GM23338 (cell line): ENCODE data around the gene C1orf198. TPM values are rescaled to one million over a fixed set of nuclear protein-coding genes. Genes with fewer than 3 reads are reported as not detected.
A peak's percentile ranks its signal among the peaks of the same experiment; 100 is the strongest.

Source experiments
- ATAC-seq: fragments of 200-7000 bp; cut with Tn5 transposase; 3 replicates; pipeline ENCODE4 v1.9.1; 2020
- DNase-seq: peaks from one replicate; pipeline ENCODE4 v3.0.0-alpha.2; 2015; ENCODE audit warnings: low spot score
- H2AFZ ChIP-seq: fragments of 200-600 bp; sonication (generic); 2 replicates; pipeline ENCODE4 v1.8.0; 2016; ENCODE audit warnings: antibody characterized with exemption, mild to moderate bottlenecking, moderate library complexity
- H3F3A ChIP-seq: fragments of 200-600 bp; sonication (generic); replicated peaks from 2 replicates; pipeline ENCODE4 v1.8.0; 2017; ENCODE audit warnings: antibody characterized with exemption, mixed run types, low read depth
- H3K27ac ChIP-seq: fragments of 200-600 bp; sonication (generic); 2 replicates; pipeline ENCODE4 v1.6.1; 2016; ENCODE audit warnings: low read depth
- H3K27me3 ChIP-seq: fragments of 200-600 bp; sonication (generic); 2 replicates; pipeline ENCODE4 v1.8.0; 2016; ENCODE audit warnings: mild to moderate bottlenecking, mixed run types, moderate library complexity; ENCODE audit not compliant: insufficient read depth
- H3K36me3 ChIP-seq: fragments of 200-600 bp; sonication (generic); 2 replicates; pipeline ENCODE4 v1.8.0; 2016; ENCODE audit warnings: mild to moderate bottlenecking; ENCODE audit not compliant: insufficient read depth
- H3K4me1 ChIP-seq: fragments of 200-600 bp; sonication (generic); 2 replicates; pipeline ENCODE4 v1.8.0; 2016; ENCODE audit warnings: mild to moderate bottlenecking, moderate library complexity; ENCODE audit not compliant: insufficient read depth
- H3K4me2 ChIP-seq: fragments of 200-600 bp; sonication (generic); 2 replicates; pipeline ENCODE4 v1.7.1; 2017; ENCODE audit warnings: mixed run types
- H3K4me3 ChIP-seq: fragments of 200-600 bp; sonication (generic); 2 replicates; pipeline ENCODE4 v1.6.1; 2016; ENCODE audit warnings: mixed run types
- H3K79me2 ChIP-seq: fragments of 200-600 bp; sonication (generic); replicated peaks from 2 replicates; pipeline ENCODE4 v1.8.0; 2017; ENCODE audit warnings: mild to moderate bottlenecking; ENCODE audit not compliant: insufficient read depth
- H3K9me2 ChIP-seq: fragments of 200-600 bp; sonication (generic); 2 replicates; pipeline ENCODE4 v1.8.0; 2017; ENCODE audit not compliant: insufficient read depth
- H4K20me1 ChIP-seq: fragments of 200-600 bp; sonication (generic); replicated peaks from 2 replicates; pipeline ENCODE4 v1.8.0; 2017; ENCODE audit warnings: mild to moderate bottlenecking; ENCODE audit not compliant: insufficient read depth
- H3K27ac Mint-ChIP-seq: 2 replicates; pipeline ENCODE4 v1.8.0; 2020; ENCODE audit warnings: inconsistent platforms, mild to moderate bottlenecking, moderate library complexity, mixed read lengths
- H3K27me3 Mint-ChIP-seq: 3 replicates; pipeline ENCODE4 v1.8.0; 2022; ENCODE audit warnings: low read depth, mild to moderate bottlenecking, moderate library complexity, mixed read lengths, inconsistent platforms; ENCODE audit not compliant: insufficient read depth, poor library complexity
- H3K36me3 Mint-ChIP-seq: 3 replicates; pipeline ENCODE4 v1.8.0; 2021; ENCODE audit warnings: low read depth, mild to moderate bottlenecking, inconsistent platforms, moderate library complexity, mixed read lengths
- H3K4me1 Mint-ChIP-seq: 3 replicates; pipeline ENCODE4 v1.8.0; 2020; ENCODE audit warnings: mild to moderate bottlenecking, inconsistent platforms, mixed read lengths
- H3K4me3 Mint-ChIP-seq: 3 replicates; pipeline ENCODE4 v1.8.0; 2021; ENCODE audit warnings: moderate library complexity, mild to moderate bottlenecking, inconsistent platforms, mixed read lengths
- H3K9me3 Mint-ChIP-seq: 3 replicates; pipeline ENCODE4 v1.8.0; 2020; ENCODE audit warnings: moderate library complexity, mild to moderate bottlenecking, inconsistent platforms, mixed read lengths
- CREB1 ChIP-seq: fragments of 250-450 bp; sonication (Bioruptor Pico); IDR thresholded peaks from 2 replicates; pipeline ENCODE4 v1.5.0; 2020; ENCODE audit warnings: low read depth, mild to moderate bottlenecking, moderate library complexity
- EZH2 ChIP-seq: fragments of 200-600 bp; sonication (generic); IDR thresholded peaks from one replicate; pipeline ENCODE4 v1.8.0; 2017; ENCODE audit warnings: antibody characterized with exemption, mild to moderate bottlenecking, low read depth; ENCODE audit not compliant: unreplicated experiment
- NANOG ChIP-seq: IDR thresholded peaks from 2 replicates; pipeline ENCODE4 v1.6.1; 2016; ENCODE audit warnings: antibody characterized with exemption, borderline replicate concordance
- POLR2AphosphoS5 ChIP-seq: IDR thresholded peaks from 2 replicates; pipeline ENCODE4 v1.6.1; 2016; ENCODE audit warnings: antibody characterized with exemption, low read depth
- ZNF114 ChIP-seq: fragments of 250-450 bp; sonication (Bioruptor Pico); IDR thresholded peaks from 2 replicates; pipeline ENCODE4 v1.5.0; 2020; ENCODE audit warnings: mild to moderate bottlenecking, moderate library complexity
- ZNF331 ChIP-seq: fragments of 250-450 bp; sonication (Bioruptor Pico); IDR thresholded peaks from 2 replicates; pipeline ENCODE4 v1.5.0; 2020; ENCODE audit warnings: low read depth, mild to moderate bottlenecking, moderate library complexity
- polyA plus RNA-seq: library from polyadenylated mRNA; unstranded; fragments of >200 nt; fragmentation: Nextera tagmentation; extraction: Ambion mirVana; gene quantifications from 2 replicates; pipeline ENCODE4 v1.2.1, GENCODE V29; 2016
- total RNA-seq: library from RNA; depleted of rRNA; stranded (reverse); fragments of >200 nt; shearing (Covaris generic); gene quantifications from 2 replicates; pipeline ENCODE4 v1.2.3, GENCODE V29; 2014
- TF ChIP-seq, protein P1 (sequence below): fragments of 250-450 bp; sonication (Bioruptor Pico); IDR thresholded peaks from 2 replicates; pipeline ENCODE4 v1.5.0; 2020; ENCODE audit warnings: mild to moderate bottlenecking, moderate library complexity
- TF ChIP-seq, protein P2 (sequence below), 2 experiments: fragments of 200-600 bp in 1 of 2; sonication (generic) in 1 of 2; conservative IDR thresholded peaks; 2 replicates each; pipeline versions ENCODE4 v1.5.1 to v1.6.1; 2016 to 2017; ENCODE audit warnings: antibody characterized with exemption in 2 of 2, low read depth in 2 of 2, mild to moderate bottlenecking in 2 of 2, moderate library complexity in 1 of 2

C1orf198 gene
- total and polyA plus RNA-seq, 2 experiments from 2014 or later = 14.9 to 46.6 TPM

DNA sequence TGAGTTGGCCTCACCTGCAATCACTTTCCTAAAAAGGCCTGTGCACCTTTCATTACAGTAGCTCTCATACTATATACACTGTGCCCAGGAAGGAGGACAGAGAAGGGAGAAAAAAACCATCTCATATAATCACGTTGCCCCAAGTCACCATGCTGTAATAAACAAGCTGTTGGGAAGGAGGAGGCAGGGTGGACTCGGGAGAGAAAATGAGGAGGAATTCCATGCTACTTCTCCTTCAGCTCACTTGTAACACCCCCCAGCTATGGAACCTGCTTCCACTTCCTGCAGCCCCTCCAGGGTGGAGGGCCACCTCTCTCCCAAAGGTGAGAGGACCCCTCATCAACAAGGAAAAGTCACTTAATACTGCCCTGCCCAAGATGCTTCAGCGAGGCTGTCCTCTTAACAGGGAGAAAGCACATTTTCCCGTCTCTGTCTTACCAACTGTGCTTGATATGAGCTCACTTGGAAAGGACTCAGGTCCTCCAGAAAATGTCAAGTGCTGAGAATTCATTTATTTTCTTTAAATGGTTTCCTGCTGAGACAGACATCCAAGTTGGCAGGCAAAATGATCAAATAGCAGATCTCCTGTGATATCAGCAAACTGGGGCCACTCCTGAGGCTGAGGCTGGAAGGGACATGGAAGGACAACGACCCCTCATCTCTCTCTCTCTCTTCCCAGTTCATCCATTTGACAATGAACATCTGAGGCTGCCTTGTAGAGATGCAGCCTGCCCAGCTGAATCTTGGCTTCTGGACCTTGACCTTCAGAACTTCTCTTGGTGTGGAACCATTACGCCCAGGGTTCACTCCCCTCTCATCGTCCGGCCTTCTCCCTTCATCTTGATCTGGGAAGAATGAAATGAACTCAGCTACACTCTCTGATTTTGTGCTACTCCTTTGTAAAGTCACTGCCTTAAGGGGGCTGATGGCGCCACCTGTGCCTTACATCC, 67.2 kb downstream of the C1orf198 start:
- no peak overlapping the region for H3K27ac Mint-ChIP-seq
- Histone ChIP-seq H3K79me2 (no peaks in the 10 kb centered on the region), H3K4me2 (no peak overlapping the region), H3K27ac (no peak overlapping the region), H3K4me1 (no peaks in the 10 kb centered on the region), H3K9me2 (no peaks in the 10 kb centered on the region), H3K36me3 (no peaks in the 10 kb centered on the region), H3K27me3 (peaks cover 3% of the 10 kb centered on the region; the same call in 1 of the 2 replicates), H3K4me3 (no peak overlapping the region), H3F3A (no peaks in the 10 kb centered on the region), H4K20me1 (no peaks in the 10 kb centered on the region), H2AFZ (no peak overlapping the region)
- DNase-seq (no peak), ATAC-seq (no peak)
- peaks cover 3% of the 10 kb centered on the region; the same call in 2 of the 3 replicates for H3K4me1 Mint-ChIP-seq
- H3K36me3 Mint-ChIP-seq = no peaks in the 10 kb centered on the region
- H3K27me3 Mint-ChIP-seq = no peaks in the 10 kb centered on the region
- no peak overlapping the region for H3K4me3 Mint-ChIP-seq
- no peaks in the 10 kb centered on the region for H3K9me3 Mint-ChIP-seq
- TF ChIP-seq ZNF331 (no peak), NANOG (no peak), ZNF114 (CRISPR knock-in tag) (no peak), CREB1 (no peak), EZH2 (no peak), POLR2AphosphoS5 (no peak)
- TF ChIP-seq, protein P1, sequence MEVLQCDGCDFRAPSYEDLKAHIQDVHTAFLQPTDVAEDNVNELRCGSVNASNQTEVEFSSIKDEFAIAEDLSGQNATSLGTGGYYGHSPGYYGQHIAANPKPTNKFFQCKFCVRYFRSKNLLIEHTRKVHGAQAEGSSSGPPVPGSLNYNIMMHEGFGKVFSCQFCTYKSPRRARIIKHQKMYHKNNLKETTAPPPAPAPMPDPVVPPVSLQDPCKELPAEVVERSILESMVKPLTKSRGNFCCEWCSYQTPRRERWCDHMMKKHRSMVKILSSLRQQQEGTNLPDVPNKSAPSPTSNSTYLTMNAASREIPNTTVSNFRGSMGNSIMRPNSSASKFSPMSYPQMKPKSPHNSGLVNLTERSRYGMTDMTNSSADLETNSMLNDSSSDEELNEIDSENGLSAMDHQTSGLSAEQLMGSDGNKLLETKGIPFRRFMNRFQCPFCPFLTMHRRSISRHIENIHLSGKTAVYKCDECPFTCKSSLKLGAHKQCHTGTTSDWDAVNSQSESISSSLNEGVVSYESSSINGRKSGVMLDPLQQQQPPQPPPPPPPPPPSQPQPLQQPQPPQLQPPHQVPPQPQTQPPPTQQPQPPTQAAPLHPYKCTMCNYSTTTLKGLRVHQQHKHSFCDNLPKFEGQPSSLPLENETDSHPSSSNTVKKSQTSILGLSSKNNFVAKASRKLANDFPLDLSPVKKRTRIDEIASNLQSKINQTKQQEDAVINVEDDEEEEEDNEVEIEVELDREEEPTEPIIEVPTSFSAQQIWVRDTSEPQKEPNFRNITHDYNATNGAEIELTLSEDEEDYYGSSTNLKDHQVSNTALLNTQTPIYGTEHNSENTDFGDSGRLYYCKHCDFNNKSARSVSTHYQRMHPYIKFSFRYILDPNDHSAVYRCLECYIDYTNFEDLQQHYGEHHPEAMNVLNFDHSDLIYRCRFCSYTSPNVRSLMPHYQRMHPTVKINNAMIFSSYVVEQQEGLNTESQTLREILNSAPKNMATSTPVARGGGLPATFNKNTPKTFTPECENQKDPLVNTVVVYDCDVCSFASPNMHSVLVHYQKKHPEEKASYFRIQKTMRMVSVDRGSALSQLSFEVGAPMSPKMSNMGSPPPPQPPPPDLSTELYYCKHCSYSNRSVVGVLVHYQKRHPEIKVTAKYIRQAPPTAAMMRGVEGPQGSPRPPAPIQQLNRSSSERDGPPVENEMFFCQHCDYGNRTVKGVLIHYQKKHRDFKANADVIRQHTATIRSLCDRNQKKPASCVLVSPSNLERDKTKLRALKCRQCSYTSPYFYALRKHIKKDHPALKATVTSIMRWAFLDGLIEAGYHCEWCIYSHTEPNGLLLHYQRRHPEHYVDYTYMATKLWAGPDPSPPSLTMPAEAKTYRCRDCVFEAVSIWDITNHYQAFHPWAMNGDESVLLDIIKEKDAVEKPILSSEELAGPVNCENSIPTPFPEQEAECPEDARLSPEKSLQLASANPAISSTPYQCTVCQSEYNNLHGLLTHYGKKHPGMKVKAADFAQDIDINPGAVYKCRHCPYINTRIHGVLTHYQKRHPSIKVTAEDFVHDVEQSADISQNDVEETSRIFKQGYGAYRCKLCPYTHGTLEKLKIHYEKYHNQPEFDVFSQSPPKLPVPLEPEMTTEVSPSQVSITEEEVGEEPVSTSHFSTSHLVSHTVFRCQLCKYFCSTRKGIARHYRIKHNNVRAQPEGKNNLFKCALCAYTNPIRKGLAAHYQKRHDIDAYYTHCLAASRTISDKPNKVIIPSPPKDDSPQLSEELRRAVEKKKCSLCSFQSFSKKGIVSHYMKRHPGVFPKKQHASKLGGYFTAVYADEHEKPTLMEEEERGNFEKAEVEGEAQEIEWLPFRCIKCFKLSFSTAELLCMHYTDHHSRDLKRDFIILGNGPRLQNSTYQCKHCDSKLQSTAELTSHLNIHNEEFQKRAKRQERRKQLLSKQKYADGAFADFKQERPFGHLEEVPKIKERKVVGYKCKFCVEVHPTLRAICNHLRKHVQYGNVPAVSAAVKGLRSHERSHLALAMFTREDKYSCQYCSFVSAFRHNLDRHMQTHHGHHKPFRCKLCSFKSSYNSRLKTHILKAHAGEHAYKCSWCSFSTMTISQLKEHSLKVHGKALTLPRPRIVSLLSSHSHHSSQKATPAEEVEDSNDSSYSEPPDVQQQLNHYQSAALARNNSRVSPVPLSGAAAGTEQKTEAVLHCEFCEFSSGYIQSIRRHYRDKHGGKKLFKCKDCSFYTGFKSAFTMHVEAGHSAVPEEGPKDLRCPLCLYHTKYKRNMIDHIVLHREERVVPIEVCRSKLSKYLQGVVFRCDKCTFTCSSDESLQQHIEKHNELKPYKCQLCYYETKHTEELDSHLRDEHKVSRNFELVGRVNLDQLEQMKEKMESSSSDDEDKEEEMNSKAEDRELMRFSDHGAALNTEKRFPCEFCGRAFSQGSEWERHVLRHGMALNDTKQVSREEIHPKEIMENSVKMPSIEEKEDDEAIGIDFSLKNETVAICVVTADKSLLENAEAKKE (CRISPR knock-in tag) = no peak
- TF ChIP-seq, protein P2, sequence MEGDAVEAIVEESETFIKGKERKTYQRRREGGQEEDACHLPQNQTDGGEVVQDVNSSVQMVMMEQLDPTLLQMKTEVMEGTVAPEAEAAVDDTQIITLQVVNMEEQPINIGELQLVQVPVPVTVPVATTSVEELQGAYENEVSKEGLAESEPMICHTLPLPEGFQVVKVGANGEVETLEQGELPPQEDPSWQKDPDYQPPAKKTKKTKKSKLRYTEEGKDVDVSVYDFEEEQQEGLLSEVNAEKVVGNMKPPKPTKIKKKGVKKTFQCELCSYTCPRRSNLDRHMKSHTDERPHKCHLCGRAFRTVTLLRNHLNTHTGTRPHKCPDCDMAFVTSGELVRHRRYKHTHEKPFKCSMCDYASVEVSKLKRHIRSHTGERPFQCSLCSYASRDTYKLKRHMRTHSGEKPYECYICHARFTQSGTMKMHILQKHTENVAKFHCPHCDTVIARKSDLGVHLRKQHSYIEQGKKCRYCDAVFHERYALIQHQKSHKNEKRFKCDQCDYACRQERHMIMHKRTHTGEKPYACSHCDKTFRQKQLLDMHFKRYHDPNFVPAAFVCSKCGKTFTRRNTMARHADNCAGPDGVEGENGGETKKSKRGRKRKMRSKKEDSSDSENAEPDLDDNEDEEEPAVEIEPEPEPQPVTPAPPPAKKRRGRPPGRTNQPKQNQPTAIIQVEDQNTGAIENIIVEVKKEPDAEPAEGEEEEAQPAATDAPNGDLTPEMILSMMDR (conservative IDR thresholded peaks at IDR 0.05; ENCODE audit: low read depth in 2 of 2) = peak in 1 of 2 experiments; percentile 33; a peak in 2 of 4 replicates
